ENCODE measurements around the gene CELF2. TPM values are rescaled to one million over a fixed set of nuclear protein-coding genes. Genes with fewer than 3 reads are reported as not detected.

The CELF2 gene
- total and polyA plus RNA-seq, 9 of the 15 experiments (the other 6 are each of a cell fraction or from before 2014, with no cell fraction given): 4.0 to 20.3 (median 11.1) TPM

DNA sequence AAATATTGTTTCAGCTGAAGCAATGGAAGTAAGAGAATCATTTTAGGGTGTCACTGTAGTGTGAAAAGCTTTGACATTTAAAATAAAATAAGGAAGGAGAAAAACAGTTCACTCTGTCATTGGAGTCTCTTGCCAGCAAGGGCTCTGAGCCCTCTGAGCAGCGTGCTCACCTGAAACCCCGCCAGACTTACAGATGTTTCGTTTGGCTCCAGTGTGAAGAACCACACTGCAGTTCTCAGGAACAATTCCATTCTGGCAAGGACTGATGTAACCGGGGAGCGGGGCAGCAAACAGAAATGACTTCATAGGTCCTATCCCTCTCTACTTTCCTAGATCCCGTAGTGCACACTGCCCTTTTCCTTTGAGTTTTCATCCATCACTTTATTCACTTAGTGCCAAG, 164.3 kb downstream of the CELF2 start:
- no peak for DNase-seq (ENCODE audit: extremely low read depth in 1 of 4, low spot score in 3 of 4)
- Histone ChIP-seq H3K4me2 (ENCODE audit: insufficient read depth, low read length) (no peak overlapping the region), H2AFZ (ENCODE audit: low read depth, low read length) (no peak overlapping the region), H3K9me1 (ENCODE audit: control insufficient read depth, insufficient read depth, low read length) (no peaks in the 10 kb centered on the region), H3K27ac (ENCODE audit: extremely low read depth, low read depth, low read length) (no peak overlapping the region), H3K9me3 (replicated peaks; ENCODE audit: control insufficient read depth, insufficient read depth, low read depth, low read length) (peaks cover 5% of the 10 kb centered on the region; the same call in 1 of the 2 replicates), H3K79me2 (ENCODE audit: control insufficient read depth, insufficient read depth, low read length) (peaks cover 9% of the 10 kb centered on the region; the same call in 1 of the 3 replicates), H3K27me3 (ENCODE audit: control insufficient read depth in 2 of 2, insufficient read depth in 2 of 2, low read length in 2 of 2) (no peaks in the 10 kb centered on the region), H4K20me1 (replicated peaks; ENCODE audit: control insufficient read depth, insufficient read depth, low read length) (no peaks in the 10 kb centered on the region; the same call in 1 of the 2 replicates), H3K9ac (ENCODE audit: insufficient read depth in 1 of 2, low read depth in 2 of 2, low read length in 2 of 2) (no peak overlapping the region), H3K4me3 (no peak overlapping the region), H3K4me1 (replicated peaks in 1 of 2; ENCODE audit: control insufficient read depth in 2 of 2, insufficient read depth in 2 of 2, low read length in 2 of 2) (peaks cover 7 to 32% of the 10 kb centered on the region in 2 experiments), H3K36me3 (ENCODE audit: control insufficient read depth, insufficient read depth, low read length) (peaks cover 3% of the 10 kb centered on the region; the same call in 2 of the 3 replicates)
- ATAC-seq: no peak
- TF ChIP-seq FOXM1 (IDR thresholded peaks at IDR 0.05; ENCODE audit: low read depth) (no peak), FOXM1 (CRISPR knock-in tag; IDR thresholded peaks at IDR 0.05; ENCODE audit: low read depth) (no peak)
- no TSS peak for BruUV-seq (replicated peaks)
- ChIA-PET POLR2A (no interaction called here), CTCF (ENCODE audit: low intra/inter-chr PET ratio) (no interaction called here)
- 77% methylated on average over 6 of the region's 6 CpGs for WGBS (ENCODE audit: insufficient coverage, low coverage, missing lambda C conversion rate)
- intact Hi-C loops (cut with micrococcal nuclease): no loop called here
- FAIRE-seq: no peak
- in situ Hi-C loops (cut with MboI): no loop called here

DNA sequence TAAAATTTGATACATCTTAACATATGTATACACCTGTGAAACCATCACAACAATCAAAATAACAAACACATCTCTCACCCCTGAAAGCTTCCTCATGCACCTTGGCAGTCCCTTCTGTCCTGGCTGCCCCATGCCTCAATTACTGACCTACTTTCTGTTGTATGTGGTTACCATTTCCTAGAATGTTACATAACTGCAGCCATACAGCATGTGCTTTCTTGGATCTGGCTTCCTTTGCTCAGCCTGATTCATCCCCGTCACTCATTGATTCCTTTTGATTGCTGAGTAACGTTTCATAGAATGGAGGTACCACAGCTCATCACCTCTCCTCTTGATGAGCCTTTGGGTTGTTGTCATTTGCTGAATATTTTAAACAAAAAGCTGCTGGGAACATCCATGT, 165.3 kb downstream of the CELF2 start:
- 23% methylated on average over 2 of the region's 2 CpGs for WGBS (ENCODE audit: insufficient coverage, low coverage, missing lambda C conversion rate)
- Histone ChIP-seq H3K36me3 (ENCODE audit: control insufficient read depth, insufficient read depth, low read length) (peaks cover 3% of the 10 kb centered on the region; the same call in 2 of the 3 replicates), H3K4me1 (replicated peaks in 1 of 2; ENCODE audit: control insufficient read depth in 2 of 2, insufficient read depth in 2 of 2, low read length in 2 of 2) (peaks cover 3 to 22% of the 10 kb centered on the region in 2 experiments), H3K4me3 (no peak overlapping the region), H3K27ac (ENCODE audit: extremely low read depth, low read depth, low read length) (no peak overlapping the region), H3K9me3 (replicated peaks; ENCODE audit: control insufficient read depth, insufficient read depth, low read depth, low read length) (peaks cover 5% of the 10 kb centered on the region; the same call in 1 of the 2 replicates), H3K27me3 (ENCODE audit: control insufficient read depth in 2 of 2, insufficient read depth in 2 of 2, low read length in 2 of 2) (no peaks in the 10 kb centered on the region), H3K9me1 (ENCODE audit: control insufficient read depth, insufficient read depth, low read length) (no peaks in the 10 kb centered on the region), H3K4me2 (ENCODE audit: insufficient read depth, low read length) (no peak overlapping the region), H4K20me1 (replicated peaks; ENCODE audit: control insufficient read depth, insufficient read depth, low read length) (no peaks in the 10 kb centered on the region; the same call in 1 of the 2 replicates), H3K9ac (ENCODE audit: insufficient read depth in 1 of 2, low read depth in 2 of 2, low read length in 2 of 2) (no peak overlapping the region), H2AFZ (ENCODE audit: low read depth, low read length) (no peak overlapping the region), H3K79me2 (ENCODE audit: control insufficient read depth, insufficient read depth, low read length) (peaks cover 9% of the 10 kb centered on the region; the same call in 1 of the 3 replicates)
- intact Hi-C loops (cut with micrococcal nuclease) (no loop called here), in situ Hi-C loops (cut with MboI) (no loop called here)
- CTCF ChIA-PET (ENCODE audit: low intra/inter-chr PET ratio): no interaction called here
- no peak for ATAC-seq
- no peak for FAIRE-seq
- POLR2A ChIA-PET: no interaction called here
- DNase-seq (ENCODE audit: extremely low read depth in 1 of 4, low spot score in 3 of 4): no peak
- BruUV-seq (replicated peaks): no TSS peak
- no peak for TF ChIP-seq POLR2G (IDR thresholded peaks at IDR 0.05; ENCODE audit: low read depth, low read length)
- no peak for TF ChIP-seq XRCC4 (IDR thresholded peaks at IDR 0.05; ENCODE audit: extremely low read depth, insufficient read depth, insufficient read length)
- TF ChIP-seq, protein P1, sequence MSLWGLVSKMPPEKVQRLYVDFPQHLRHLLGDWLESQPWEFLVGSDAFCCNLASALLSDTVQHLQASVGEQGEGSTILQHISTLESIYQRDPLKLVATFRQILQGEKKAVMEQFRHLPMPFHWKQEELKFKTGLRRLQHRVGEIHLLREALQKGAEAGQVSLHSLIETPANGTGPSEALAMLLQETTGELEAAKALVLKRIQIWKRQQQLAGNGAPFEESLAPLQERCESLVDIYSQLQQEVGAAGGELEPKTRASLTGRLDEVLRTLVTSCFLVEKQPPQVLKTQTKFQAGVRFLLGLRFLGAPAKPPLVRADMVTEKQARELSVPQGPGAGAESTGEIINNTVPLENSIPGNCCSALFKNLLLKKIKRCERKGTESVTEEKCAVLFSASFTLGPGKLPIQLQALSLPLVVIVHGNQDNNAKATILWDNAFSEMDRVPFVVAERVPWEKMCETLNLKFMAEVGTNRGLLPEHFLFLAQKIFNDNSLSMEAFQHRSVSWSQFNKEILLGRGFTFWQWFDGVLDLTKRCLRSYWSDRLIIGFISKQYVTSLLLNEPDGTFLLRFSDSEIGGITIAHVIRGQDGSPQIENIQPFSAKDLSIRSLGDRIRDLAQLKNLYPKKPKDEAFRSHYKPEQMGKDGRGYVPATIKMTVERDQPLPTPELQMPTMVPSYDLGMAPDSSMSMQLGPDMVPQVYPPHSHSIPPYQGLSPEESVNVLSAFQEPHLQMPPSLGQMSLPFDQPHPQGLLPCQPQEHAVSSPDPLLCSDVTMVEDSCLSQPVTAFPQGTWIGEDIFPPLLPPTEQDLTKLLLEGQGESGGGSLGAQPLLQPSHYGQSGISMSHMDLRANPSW (CRISPR knock-in tag; IDR thresholded peaks at IDR 0.05): no peak
- TF ChIP-seq ZNF408 (CRISPR knock-in tag; IDR thresholded peaks at IDR 0.05; ENCODE audit: low read depth): no peak
- no peak for TF ChIP-seq IFI16 (CRISPR knock-in tag; IDR thresholded peaks at IDR 0.05)
- no peak for TF ChIP-seq CCNT2 (IDR thresholded peaks at IDR 0.05; ENCODE audit: borderline replicate concordance, extremely low read depth, insufficient read length, low read depth, low read length)
- TF ChIP-seq MEF2D (tag; conservative IDR thresholded peaks at IDR 0.05; ENCODE audit: low read depth): no peak
- TF ChIP-seq RBM15 (IDR thresholded peaks at IDR 0.05; ENCODE audit: insufficient read depth, low read length): no peak
- TF ChIP-seq, protein P2, sequence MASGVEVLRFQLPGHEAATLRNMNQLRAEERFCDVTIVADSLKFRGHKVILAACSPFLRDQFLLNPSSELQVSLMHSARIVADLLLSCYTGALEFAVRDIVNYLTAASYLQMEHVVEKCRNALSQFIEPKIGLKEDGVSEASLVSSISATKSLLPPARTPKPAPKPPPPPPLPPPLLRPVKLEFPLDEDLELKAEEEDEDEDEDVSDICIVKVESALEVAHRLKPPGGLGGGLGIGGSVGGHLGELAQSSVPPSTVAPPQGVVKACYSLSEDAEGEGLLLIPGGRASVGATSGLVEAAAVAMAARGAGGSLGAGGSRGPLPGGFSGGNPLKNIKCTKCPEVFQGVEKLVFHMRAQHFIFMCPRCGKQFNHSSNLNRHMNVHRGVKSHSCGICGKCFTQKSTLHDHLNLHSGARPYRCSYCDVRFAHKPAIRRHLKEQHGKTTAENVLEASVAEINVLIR (CRISPR knock-in tag; IDR thresholded peaks at IDR 0.05): no peak
- no peak for TF ChIP-seq NFE2L1 (tag; IDR thresholded peaks at IDR 0.05; ENCODE audit: borderline replicate concordance, low read depth)
- no peak for TF ChIP-seq MTF1 (CRISPR knock-in tag; IDR thresholded peaks at IDR 0.05; ENCODE audit: borderline replicate concordance)

Data from K562 (cell line).